Endothelial cell of umbilical vein (primary cell): ENCODE results near the gene MMP28. TPM values are rescaled to one million over a fixed set of nuclear protein-coding genes. Genes with fewer than 3 reads are reported as not detected.

ENCODE experiments used
- BruUV-seq: library from RNA; stranded (reverse); fragments of 400-500 nt; replicated peaks from 2 replicates; lab custom pipeline; 2021; lab: Mats Ljungman, UMichigan
- CTCF ChIA-PET: fragments of 300-600, 350-600 bp; sonication (Branson Sonifier 250); formaldehyde crosslinking; loops from one replicate; lab custom pipeline; 2021; ENCODE audit warnings: antibody characterized with exemption, inconsistent platforms; lab: Charles Lee
- POLR2A ChIA-PET: fragments of 300-600, 350-600 bp; sonication (Branson Sonifier 250); formaldehyde crosslinking; loops from one replicate; lab custom pipeline; 2021; ENCODE audit warnings: antibody characterized with exemption, inconsistent platforms; lab: Charles Lee
- DNase-seq: peaks from one replicate; pipeline ENCODE4 v3.0.0-alpha.2; 2011; ENCODE audit warnings: low read depth, low spot score
- FAIRE-seq: peaks from 2 replicates; lab custom pipeline; 2011; peaks lifted over from hg19 to GRCh38; lab: Jason Lieb, UNC
- H2AFZ ChIP-seq: 2 replicates; pipeline ENCODE4 v1.6.0; 2012; ENCODE audit warnings: low read depth, low read length, control low read depth, inconsistent platforms
- H3K27ac ChIP-seq: 2 replicates; pipeline ENCODE4 v1.5.1; 2011; ENCODE audit warnings: low read depth, mild to moderate bottlenecking, control low read depth, low read length, moderate library complexity; ENCODE audit not compliant: insufficient read depth
- H3K27me3 ChIP-seq, 2 experiments: 2 replicates each; pipeline versions ENCODE4 v1.6.0 to v1.6.1; 2011; ENCODE audit warnings: low read length in 2 of 2, mixed read lengths in 1 of 2; ENCODE audit not compliant: control insufficient read depth in 2 of 2, insufficient read depth in 2 of 2
- H3K36me3 ChIP-seq, 2 experiments: 2 replicates in 1 of 2; 3 replicates in 1 of 2; pipeline ENCODE4 v1.5.1; 2011; ENCODE audit warnings: low read length in 2 of 2, mild to moderate bottlenecking in 1 of 2, moderate library complexity in 1 of 2; ENCODE audit not compliant: control insufficient read depth in 2 of 2, insufficient read depth in 2 of 2; ENCODE audit errors: extremely low read depth in 1 of 2
- H3K4me1 ChIP-seq: 3 replicates; pipeline ENCODE4 v1.5.1; 2011; ENCODE audit warnings: mild to moderate bottlenecking, low read length; ENCODE audit not compliant: control insufficient read depth, insufficient read depth; ENCODE audit errors: extremely low read depth
- H3K4me2 ChIP-seq: 2 replicates; pipeline ENCODE4 v1.6.1; 2011; ENCODE audit warnings: low read length, control low read depth, mixed read lengths; ENCODE audit not compliant: insufficient read depth
- H3K4me3 ChIP-seq, 3 experiments: fragments of 200-600 bp in 1 of 3; sonication (generic), shearing (Covaris generic) in 1 of 3; replicated peaks in 1 of 3; 2 replicates each; pipeline ENCODE4 v1.5.1; 2011 to 2016; ENCODE audit warnings: control low read depth in 3 of 3, low read length in 3 of 3, mild to moderate bottlenecking in 2 of 3, inconsistent platforms in 1 of 3, low read depth in 1 of 3, moderate library complexity in 1 of 3; ENCODE audit not compliant: insufficient read depth in 1 of 3
- H3K79me2 ChIP-seq: 2 replicates; pipeline ENCODE4 v1.6.0; 2012; ENCODE audit warnings: low read length, inconsistent platforms; ENCODE audit not compliant: control insufficient read depth, insufficient read depth
- H3K9ac ChIP-seq: replicated peaks from 2 replicates; pipeline ENCODE3; 2011; ENCODE audit warnings: low read length, control low read depth; ENCODE audit not compliant: insufficient read depth; ENCODE audit errors: extremely low read depth
- H3K9me1 ChIP-seq: replicated peaks from 3 replicates; pipeline ENCODE4 v1.6.0; 2011; ENCODE audit warnings: mild to moderate bottlenecking, low read length; ENCODE audit not compliant: control insufficient read depth, insufficient read depth; ENCODE audit errors: extremely low read depth
- H3K9me3 ChIP-seq: replicated peaks from 2 replicates; pipeline ENCODE4 v1.5.1; 2012; ENCODE audit warnings: low read length, inconsistent platforms; ENCODE audit not compliant: control insufficient read depth, insufficient read depth
- H4K20me1 ChIP-seq: replicated peaks from 2 replicates; pipeline ENCODE3; 2011; ENCODE audit warnings: mild to moderate bottlenecking, low read length; ENCODE audit not compliant: control insufficient read depth, insufficient read depth; ENCODE audit errors: extremely low read depth
- EZH2 ChIP-seq: IDR thresholded peaks from 2 replicates; pipeline ENCODE4 v1.6.1; 2012; ENCODE audit warnings: borderline replicate concordance, low read depth, mild to moderate bottlenecking, moderate library complexity, low read length, inconsistent platforms; ENCODE audit not compliant: severe bottlenecking
- FOS ChIP-seq: IDR thresholded peaks from 2 replicates; pipeline ENCODE4 v1.6.1; 2011; ENCODE audit warnings: mild to moderate bottlenecking, low read length, moderate library complexity, borderline replicate concordance; ENCODE audit not compliant: insufficient read depth
- GATA2 ChIP-seq: IDR thresholded peaks from 2 replicates; pipeline ENCODE4 v1.7.0; 2011; ENCODE audit warnings: low read depth, mild to moderate bottlenecking, moderate library complexity, mixed read lengths, low read length; ENCODE audit not compliant: insufficient read length, insufficient read depth
- JUN ChIP-seq: IDR thresholded peaks from 2 replicates; pipeline ENCODE4 v1.6.1; 2011; ENCODE audit warnings: borderline replicate concordance, low read depth; ENCODE audit not compliant: insufficient read length, insufficient read depth
- MYC ChIP-seq: IDR thresholded peaks from one replicate; pipeline ENCODE4 v1.6.1; 2011; ENCODE audit warnings: mild to moderate bottlenecking, low read depth, low read length
- POLR2A ChIP-seq: IDR thresholded peaks from 2 replicates; pipeline ENCODE4 v1.6.1; 2012; ENCODE audit warnings: low read depth, mild to moderate bottlenecking, control low read depth, low read length
- POLR2AphosphoS5 ChIP-seq: IDR thresholded peaks from 2 replicates; pipeline ENCODE4 v1.6.1; 2012; ENCODE audit warnings: low read depth, mild to moderate bottlenecking, control low read depth, low read length, moderate library complexity; ENCODE audit not compliant: insufficient read depth
- dilution Hi-C: fragments of 300-500 bp; cut with MboI; formaldehyde crosslinking; loops from one replicate; pipeline ENCODE4 v1.15.0; 2019; ENCODE audit warnings: low sequenced_read_pairs; ENCODE audit not compliant: extremely low pct_ligation_motif_present
- intact Hi-C: fragments of 100-400 bp; cut with micrococcal nuclease; formaldehyde crosslinking; loops from one replicate; pipeline ENCODE4 v1.10.0; 2022
- polyA plus RNA-seq, 4 experiments: library from polyadenylated mRNA; depleted of rRNA in 3 of 4; stranded (reverse) in 3 of 4; unstranded in 1 of 4; fragments of >200 nt; gene quantifications; 2 replicates each; pipeline versions ENCODE4 v1.2.1 to v1.2.3, GENCODE V29; 2011 to 2012; ENCODE audit warnings: missing spikeins in 1 of 4
- total RNA-seq: library from RNA; stranded (reverse); gene quantifications from 2 replicates; pipeline ENCODE4 v1.2.3, GENCODE V29; 2021
- TF ChIP-seq, protein P1 (sequence below): IDR thresholded peaks from 2 replicates; pipeline ENCODE4 v1.6.1; 2011; ENCODE audit not compliant: insufficient read depth, insufficient read length
- TF ChIP-seq, protein P2 (sequence below), 2 donors: IDR thresholded peaks; 1 replicate in 1 of 2; 2 replicates in 1 of 2; pipeline ENCODE4 v1.5.1; 2011; ENCODE audit warnings: low read length in 2 of 2, mild to moderate bottlenecking in 2 of 2, moderate library complexity in 2 of 2, control low read depth in 1 of 2, inconsistent platforms in 1 of 2, low read depth in 1 of 2; ENCODE audit not compliant: insufficient read depth in 1 of 2; ENCODE audit errors: extremely low read depth in 1 of 2

MMP28 gene
- total and polyA plus RNA-seq, 2 donors (not counting 3 experiments of a cell fraction or from before 2014, with no cell fraction given), result 6.1 to 7.1 TPM

DNA sequence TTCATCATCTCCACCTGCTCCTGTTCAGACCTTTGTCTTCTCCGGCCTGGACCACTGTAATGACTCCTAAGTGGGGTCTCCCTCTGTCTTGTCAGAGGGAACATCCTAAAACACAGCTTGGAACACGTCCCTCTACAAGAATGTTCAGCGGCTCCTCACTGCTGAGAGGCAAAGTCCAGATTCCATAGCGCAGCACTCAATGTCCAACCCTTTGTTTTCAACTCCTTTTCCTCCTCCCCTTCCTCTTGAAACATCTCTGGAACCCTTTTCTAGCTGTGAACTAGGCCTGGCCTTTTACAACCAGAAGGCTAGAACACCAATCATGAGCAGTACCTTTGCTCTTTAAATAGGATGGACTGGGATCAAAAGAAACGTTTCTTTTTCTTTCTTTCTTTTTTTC, 33.8 kb downstream of the MMP28 start:
- Histone ChIP-seq H3K79me2 (no peaks in the 10 kb centered on the region), H3K27ac (no peak overlapping the region), H3K4me3 (no peak overlapping the region), H3K9ac (no peak overlapping the region), H3K27me3 (peaks cover 0 to 4% of the 10 kb centered on the region in 2 experiments), H3K9me1 (no peaks in the 10 kb centered on the region), H3K36me3 (no peaks in the 10 kb centered on the region), H3K9me3 (no peaks in the 10 kb centered on the region), H3K4me2 (no peak overlapping the region), H2AFZ (no peak overlapping the region), H3K4me1 (peaks cover 7% of the 10 kb centered on the region), H4K20me1 (no peaks in the 10 kb centered on the region)
- FAIRE-seq (no peak), DNase-seq (no peak)
- dilution Hi-C loops (no loop called here), intact Hi-C loops (no loop called here)
- BruUV-seq, result no TSS peak
- ChIA-PET CTCF (interaction anchor here (0.6 to 4.2 kb wide), 4 partner anchors 10 to 43 kb away, joined by 3 to 32 read pairs (median 10); no protein-coding TSS in a partner anchor), POLR2A (interaction anchor here (0.7 kb wide), 1 partner anchor 48 kb away, joined by 5 read pairs; no protein-coding TSS in a partner anchor)
- TF ChIP-seq, protein P1, sequence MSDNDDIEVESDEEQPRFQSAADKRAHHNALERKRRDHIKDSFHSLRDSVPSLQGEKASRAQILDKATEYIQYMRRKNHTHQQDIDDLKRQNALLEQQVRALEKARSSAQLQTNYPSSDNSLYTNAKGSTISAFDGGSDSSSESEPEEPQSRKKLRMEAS, result no peak
- TF ChIP-seq POLR2A (no peak), POLR2AphosphoS5 (no peak), EZH2 (no peak), JUN (no peak), FOS (no peak), GATA2 (no peak), MYC (no peak)
- TF ChIP-seq, protein P2, sequence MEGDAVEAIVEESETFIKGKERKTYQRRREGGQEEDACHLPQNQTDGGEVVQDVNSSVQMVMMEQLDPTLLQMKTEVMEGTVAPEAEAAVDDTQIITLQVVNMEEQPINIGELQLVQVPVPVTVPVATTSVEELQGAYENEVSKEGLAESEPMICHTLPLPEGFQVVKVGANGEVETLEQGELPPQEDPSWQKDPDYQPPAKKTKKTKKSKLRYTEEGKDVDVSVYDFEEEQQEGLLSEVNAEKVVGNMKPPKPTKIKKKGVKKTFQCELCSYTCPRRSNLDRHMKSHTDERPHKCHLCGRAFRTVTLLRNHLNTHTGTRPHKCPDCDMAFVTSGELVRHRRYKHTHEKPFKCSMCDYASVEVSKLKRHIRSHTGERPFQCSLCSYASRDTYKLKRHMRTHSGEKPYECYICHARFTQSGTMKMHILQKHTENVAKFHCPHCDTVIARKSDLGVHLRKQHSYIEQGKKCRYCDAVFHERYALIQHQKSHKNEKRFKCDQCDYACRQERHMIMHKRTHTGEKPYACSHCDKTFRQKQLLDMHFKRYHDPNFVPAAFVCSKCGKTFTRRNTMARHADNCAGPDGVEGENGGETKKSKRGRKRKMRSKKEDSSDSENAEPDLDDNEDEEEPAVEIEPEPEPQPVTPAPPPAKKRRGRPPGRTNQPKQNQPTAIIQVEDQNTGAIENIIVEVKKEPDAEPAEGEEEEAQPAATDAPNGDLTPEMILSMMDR (IDR thresholded peaks at IDR 0.05; ENCODE audit: extremely low read depth in 1 of 2, insufficient read depth in 1 of 2, low read depth in 1 of 2, low read length in 2 of 2), result no peak
